Measurements from ENCODE around the gene RIC8B. TPM values are rescaled to one million over a fixed set of nuclear protein-coding genes. Genes with fewer than 3 reads are reported as not detected.

The RIC8B gene
- total RNA-seq, 2 donors from 2014 or later, result 14.9 to 19.0 TPM

DNA sequence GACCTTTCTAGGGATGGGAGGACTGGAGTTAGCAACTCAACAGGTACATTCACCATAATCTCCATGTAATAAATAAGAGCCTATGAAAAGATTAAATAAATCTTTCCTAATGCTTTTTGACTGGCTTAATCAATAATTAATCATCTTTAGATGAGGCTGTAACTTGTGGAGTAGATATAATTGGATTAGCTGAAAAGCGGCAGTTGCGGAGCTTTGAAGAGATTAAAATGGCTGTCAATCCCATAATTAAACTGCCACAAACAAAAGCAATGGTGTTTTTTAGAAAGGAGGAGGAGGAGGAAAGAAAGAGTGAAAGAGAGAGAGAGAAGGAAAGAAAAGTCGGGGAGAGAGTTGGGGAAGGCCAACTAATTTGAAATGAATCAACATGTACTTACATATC, 110.5 kb downstream of the RIC8B start:
- Histone ChIP-seq H3K27ac (no peak overlapping the region), H3K4me1 (no peaks in the 10 kb centered on the region), H3K4me3 (no peak overlapping the region), H3K9me3 (no peaks in the 10 kb centered on the region), H3K27me3 (no peaks in the 10 kb centered on the region), H3K36me3 (peaks cover 8% of the 10 kb centered on the region)
- DNase-seq (ENCODE audit: low spot score), result no peak
- TF ChIP-seq, protein P1, sequence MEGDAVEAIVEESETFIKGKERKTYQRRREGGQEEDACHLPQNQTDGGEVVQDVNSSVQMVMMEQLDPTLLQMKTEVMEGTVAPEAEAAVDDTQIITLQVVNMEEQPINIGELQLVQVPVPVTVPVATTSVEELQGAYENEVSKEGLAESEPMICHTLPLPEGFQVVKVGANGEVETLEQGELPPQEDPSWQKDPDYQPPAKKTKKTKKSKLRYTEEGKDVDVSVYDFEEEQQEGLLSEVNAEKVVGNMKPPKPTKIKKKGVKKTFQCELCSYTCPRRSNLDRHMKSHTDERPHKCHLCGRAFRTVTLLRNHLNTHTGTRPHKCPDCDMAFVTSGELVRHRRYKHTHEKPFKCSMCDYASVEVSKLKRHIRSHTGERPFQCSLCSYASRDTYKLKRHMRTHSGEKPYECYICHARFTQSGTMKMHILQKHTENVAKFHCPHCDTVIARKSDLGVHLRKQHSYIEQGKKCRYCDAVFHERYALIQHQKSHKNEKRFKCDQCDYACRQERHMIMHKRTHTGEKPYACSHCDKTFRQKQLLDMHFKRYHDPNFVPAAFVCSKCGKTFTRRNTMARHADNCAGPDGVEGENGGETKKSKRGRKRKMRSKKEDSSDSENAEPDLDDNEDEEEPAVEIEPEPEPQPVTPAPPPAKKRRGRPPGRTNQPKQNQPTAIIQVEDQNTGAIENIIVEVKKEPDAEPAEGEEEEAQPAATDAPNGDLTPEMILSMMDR (IDR thresholded peaks at IDR 0.05), result no peak

DNA sequence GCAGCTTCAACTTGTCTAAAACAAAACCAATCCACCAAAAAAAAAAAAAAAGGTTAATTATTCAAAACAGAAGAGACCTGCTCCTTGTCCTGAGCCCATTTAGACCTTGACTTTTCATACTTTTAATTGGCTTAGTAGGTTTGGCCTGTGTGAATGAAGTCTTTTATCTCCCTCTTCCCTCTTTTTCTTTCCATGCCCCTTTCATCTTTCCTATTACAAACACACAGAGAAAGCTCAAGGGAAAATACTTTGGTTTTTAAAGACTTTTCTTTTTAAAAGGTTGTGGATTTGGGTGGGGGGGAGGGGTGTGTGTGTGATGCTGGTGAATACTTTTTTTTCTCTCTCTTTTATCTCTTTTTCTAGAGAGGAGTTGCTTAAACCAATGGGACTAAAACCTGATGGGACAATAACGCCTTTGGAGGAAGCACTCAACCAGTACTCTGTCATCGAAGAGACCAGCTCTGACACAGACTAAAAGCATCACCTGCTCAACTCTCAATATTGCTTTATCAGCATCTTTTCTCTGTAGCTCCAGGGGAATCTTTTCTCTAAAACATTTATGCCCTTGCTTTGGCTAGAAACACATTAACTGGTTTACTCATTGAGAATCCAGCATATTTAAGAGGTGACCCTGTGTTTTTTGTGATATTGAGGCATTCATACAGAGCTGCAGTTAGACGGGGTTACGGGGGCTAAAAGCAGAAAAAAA, 111.2 kb downstream of the RIC8B start:
- Histone ChIP-seq H3K4me3 (no peak overlapping the region), H3K27me3 (no peaks in the 10 kb centered on the region), H3K27ac (no peak overlapping the region), H3K9me3 (no peaks in the 10 kb centered on the region), H3K36me3 (peaks cover 8% of the 10 kb centered on the region), H3K4me1 (no peaks in the 10 kb centered on the region)
- DNase-seq (ENCODE audit: low spot score), result no peak
- TF ChIP-seq, protein P1 (IDR thresholded peaks at IDR 0.05), result no peak

DNA sequence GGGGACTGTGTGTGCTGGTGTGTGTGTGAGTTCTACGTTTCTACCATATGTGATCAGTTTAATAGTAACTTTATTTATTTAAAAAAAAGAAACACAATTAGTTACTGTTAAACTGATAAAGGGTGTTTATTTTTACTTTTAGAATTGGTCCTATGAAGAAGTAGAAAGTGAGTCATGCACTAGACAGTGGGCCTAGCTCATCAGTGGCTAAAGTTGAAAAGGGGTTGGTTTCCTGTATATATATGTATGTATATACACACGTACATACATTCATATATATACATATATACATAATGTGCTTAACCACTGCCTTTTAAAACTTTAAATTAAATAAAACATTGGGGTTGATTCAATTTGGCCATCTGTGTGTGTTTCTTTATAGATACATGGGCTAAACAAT, 112.5 kb downstream of the RIC8B start:
- TF ChIP-seq, protein P1 (IDR thresholded peaks at IDR 0.05), result no peak
- Histone ChIP-seq H3K9me3 (no peaks in the 10 kb centered on the region), H3K27me3 (no peaks in the 10 kb centered on the region), H3K36me3 (peaks cover 8% of the 10 kb centered on the region), H3K4me1 (no peaks in the 10 kb centered on the region), H3K4me3 (no peak overlapping the region), H3K27ac (no peak overlapping the region)
- no peak for DNase-seq (ENCODE audit: low spot score)

DNA sequence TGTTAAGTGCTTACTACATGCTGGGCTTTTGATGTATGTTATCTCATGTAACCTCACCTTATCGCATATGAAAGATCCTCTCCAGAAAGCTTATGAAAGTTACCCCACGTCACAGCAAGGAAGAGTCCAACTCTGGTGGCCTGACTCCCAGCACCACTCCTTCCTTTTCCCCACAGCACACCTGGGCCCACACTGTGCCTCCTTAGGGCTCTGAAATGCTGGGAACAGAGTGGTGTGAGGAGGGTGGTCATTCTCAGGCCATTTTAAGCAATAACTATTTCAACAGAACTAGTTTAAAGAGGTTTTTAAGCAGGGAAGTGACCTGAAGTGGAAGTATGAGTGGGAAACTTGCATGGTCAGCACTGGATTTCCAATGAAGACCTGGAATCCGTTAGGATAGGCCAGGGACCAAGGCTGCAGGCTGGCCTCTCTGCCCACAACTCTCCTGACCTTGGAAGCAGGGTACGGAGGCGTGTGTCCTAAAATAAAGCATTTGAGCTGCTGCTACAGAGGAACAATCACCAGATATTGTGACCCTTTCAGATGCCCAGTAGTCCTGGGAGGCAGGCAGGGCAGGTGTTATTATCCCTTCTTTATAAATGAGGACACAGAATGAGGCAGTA, 114.0 kb downstream of the RIC8B start:
- Histone ChIP-seq H3K36me3 (peaks cover 8% of the 10 kb centered on the region), H3K4me3 (no peak overlapping the region)

DNA sequence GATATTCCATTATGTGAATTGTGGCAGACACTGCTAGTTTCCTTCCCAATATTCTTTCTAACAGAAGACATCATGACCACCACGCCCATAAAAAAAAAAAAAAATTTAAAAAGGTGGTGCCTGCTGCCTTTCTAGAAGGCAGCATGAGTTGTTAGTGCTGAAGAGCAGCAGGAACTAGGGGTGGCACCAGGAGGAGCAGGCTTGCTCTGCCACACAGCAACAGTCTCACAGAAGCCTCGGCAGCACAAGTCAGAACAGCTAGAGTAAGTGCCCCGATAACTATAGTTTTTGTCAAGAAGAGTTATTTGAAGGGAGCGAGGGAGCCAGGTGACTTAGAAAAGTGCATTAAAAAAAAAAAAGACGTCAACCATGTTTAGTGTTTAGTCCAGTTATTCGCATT, 114.8 kb downstream of the RIC8B start:
- Histone ChIP-seq H3K27me3 (no peaks in the 10 kb centered on the region), H3K36me3 (peaks cover 8% of the 10 kb centered on the region), H3K4me1 (no peaks in the 10 kb centered on the region), H3K9me3 (no peaks in the 10 kb centered on the region), H3K27ac (no peak overlapping the region), H3K4me3 (no peak overlapping the region)
- TF ChIP-seq, protein P1 (IDR thresholded peaks at IDR 0.05), result no peak
- DNase-seq (ENCODE audit: low spot score), result no peak

More for the DNA sequence above, 114.0 kb downstream of the RIC8B start:
- H3K4me1 ChIP-seq, result no peaks in the 10 kb centered on the region
- no peaks in the 10 kb centered on the region for H3K9me3 ChIP-seq
- no peak for DNase-seq (ENCODE audit: low spot score)
- no peaks in the 10 kb centered on the region for H3K27me3 ChIP-seq
- TF ChIP-seq, protein P1 (IDR thresholded peaks at IDR 0.05), result no peak
- H3K27ac ChIP-seq, result no peak overlapping the region

Measured in right atrium auricular region (tissue), 2 donors.